Dendritic cell treated with granulocyte-macrophage colony-stimulating factor and Interleukin-4, amounts not matched to agents 40 ng/mL and 50 ng/mL, for 4 days (primary cell): Measurements from ENCODE around the gene RIN3.

ENCODE experiments used
- H3K27ac Mint-ChIP-seq: one replicate; pipeline ENCODE4 v1.8.0; 2022; ENCODE audit warnings: mild to moderate bottlenecking, mixed read lengths
- H3K27me3 Mint-ChIP-seq: one replicate; pipeline ENCODE4 v1.8.0; 2022; ENCODE audit warnings: mild to moderate bottlenecking, mixed read lengths
- H3K36me3 Mint-ChIP-seq: one replicate; pipeline ENCODE4 v1.8.0; 2022; ENCODE audit warnings: low read depth, mixed read lengths
- H3K4me1 Mint-ChIP-seq: one replicate; pipeline ENCODE4 v1.8.0; 2022; ENCODE audit warnings: low read depth, mixed read lengths
- H3K4me3 Mint-ChIP-seq: one replicate; pipeline ENCODE4 v1.8.0; 2022; ENCODE audit warnings: mild to moderate bottlenecking, moderate library complexity, mixed read lengths
- H3K9me3 Mint-ChIP-seq: one replicate; pipeline ENCODE4 v1.8.0; 2022; ENCODE audit warnings: mixed read lengths
- intact Hi-C: fragments of 100-400 bp; cut with micrococcal nuclease; formaldehyde crosslinking; loops from one replicate; pipeline ENCODE4 v1.15.0; 2022

Gene RIN3

GRCh38 chr14:92565718-92566115 is 52.1 kb downstream of the RIN3 start:
- peaks cover 46% of the 10 kb centered on the region for H3K4me1 Mint-ChIP-seq
- H3K27me3 Mint-ChIP-seq, result no peaks in the 10 kb centered on the region
- H3K27ac Mint-ChIP-seq, result no peak overlapping the region
- peaks cover 9% of the 10 kb centered on the region for H3K9me3 Mint-ChIP-seq
- H3K36me3 Mint-ChIP-seq, result peaks cover 84% of the 10 kb centered on the region
- intact Hi-C loops, result loop anchor here (10.0 kb wide), 1 partner anchor 101 kb away; no protein-coding TSS in a partner anchor
- no peak overlapping the region for H3K4me3 Mint-ChIP-seq

GRCh38 chr14:92567173-92567725 is 53.7 kb downstream of the RIN3 start:
- intact Hi-C loops, result loop anchor here (10.0 kb wide), 1 partner anchor 102 kb away; no protein-coding TSS in a partner anchor
- H3K4me3 Mint-ChIP-seq, result no peak overlapping the region
- peaks cover 35% of the 10 kb centered on the region for H3K4me1 Mint-ChIP-seq
- H3K27ac Mint-ChIP-seq, result no peak overlapping the region
- peaks cover 9% of the 10 kb centered on the region for H3K9me3 Mint-ChIP-seq
- no peaks in the 10 kb centered on the region for H3K27me3 Mint-ChIP-seq
- peaks cover 83% of the 10 kb centered on the region for H3K36me3 Mint-ChIP-seq

GRCh38 chr14:92568621-92569479 is 55.3 kb downstream of the RIN3 start:
- Mint-ChIP-seq H3K27ac (no peak overlapping the region), H3K36me3 (peaks cover 93% of the 10 kb centered on the region), H3K4me1 (peaks cover 19% of the 10 kb centered on the region), H3K9me3 (peaks cover 9% of the 10 kb centered on the region), H3K27me3 (no peaks in the 10 kb centered on the region), H3K4me3 (no peak overlapping the region)
- intact Hi-C loops, result loop anchor here (10.0 kb wide), 1 partner anchor 104 kb away; no protein-coding TSS in a partner anchor

- peaks cover 9% of the 10 kb centered on the region for H3K9me3 Mint-ChIP-seq
- no peaks in the 10 kb centered on the region for H3K27me3 Mint-ChIP-seq
- H3K4me3 Mint-ChIP-seq, result no peak overlapping the region
- H3K4me1 Mint-ChIP-seq, result peaks cover under 1% of the 10 kb centered on the region
- H3K36me3 Mint-ChIP-seq, result peaks cover 98% of the 10 kb centered on the region
- intact Hi-C loops, result no loop called here
- no peak overlapping the region for H3K27ac Mint-ChIP-seq
Observed at GRCh38 chr14:92570674-92571262, 57.2 kb downstream of the RIN3 start.

- peaks cover 2% of the 10 kb centered on the region for H3K4me1 Mint-ChIP-seq
- peaks cover 98% of the 10 kb centered on the region for H3K36me3 Mint-ChIP-seq
- no peaks in the 10 kb centered on the region for H3K27me3 Mint-ChIP-seq
- H3K27ac Mint-ChIP-seq, result no peak overlapping the region
- no peak overlapping the region for H3K4me3 Mint-ChIP-seq
- peaks cover 6% of the 10 kb centered on the region for H3K9me3 Mint-ChIP-seq
- intact Hi-C loops, result no loop called here
Observed at GRCh38 chr14:92572050-92572449, 58.5 kb downstream of the RIN3 start.

GRCh38 chr14:92573761-92574498 is 60.3 kb downstream of the RIN3 start:
- Mint-ChIP-seq H3K4me3 (no peak overlapping the region), H3K36me3 (peaks cover 98% of the 10 kb centered on the region), H3K27ac (no peak overlapping the region), H3K9me3 (no peaks in the 10 kb centered on the region), H3K27me3 (no peaks in the 10 kb centered on the region), H3K4me1 (peaks cover 5% of the 10 kb centered on the region)
- intact Hi-C loops, result no loop called here

GRCh38 chr14:92575061-92575747 is 61.6 kb downstream of the RIN3 start:
- Mint-ChIP-seq H3K27me3 (no peaks in the 10 kb centered on the region), H3K27ac (no peak overlapping the region), H3K4me3 (no peak overlapping the region), H3K9me3 (no peaks in the 10 kb centered on the region), H3K4me1 (peaks cover 7% of the 10 kb centered on the region), H3K36me3 (peaks cover 98% of the 10 kb centered on the region)
- intact Hi-C loops, result no loop called here

GRCh38 chr14:92575748-92576303 is 62.2 kb downstream of the RIN3 start:
- Mint-ChIP-seq H3K4me1 (peaks cover 13% of the 10 kb centered on the region), H3K4me3 (no peak overlapping the region), H3K27me3 (no peaks in the 10 kb centered on the region), H3K36me3 (peaks cover 98% of the 10 kb centered on the region), H3K9me3 (no peaks in the 10 kb centered on the region), H3K27ac (no peak overlapping the region)
- intact Hi-C loops, result no loop called here

- Mint-ChIP-seq H3K9me3 (no peaks in the 10 kb centered on the region), H3K4me1 (peaks cover 15% of the 10 kb centered on the region), H3K4me3 (no peak overlapping the region), H3K27ac (no peak overlapping the region), H3K36me3 (peaks cover 100% of the 10 kb centered on the region), H3K27me3 (no peaks in the 10 kb centered on the region)
- intact Hi-C loops, result no loop called here
Observed at GRCh38 chr14:92577321-92577742, 63.8 kb downstream of the RIN3 start.

- no peak overlapping the region for H3K27ac Mint-ChIP-seq
- H3K36me3 Mint-ChIP-seq, result peaks cover 100% of the 10 kb centered on the region
- no peaks in the 10 kb centered on the region for H3K27me3 Mint-ChIP-seq
- H3K9me3 Mint-ChIP-seq, result no peaks in the 10 kb centered on the region
- intact Hi-C loops, result no loop called here
- no peak overlapping the region for H3K4me3 Mint-ChIP-seq
- peaks cover 25% of the 10 kb centered on the region for H3K4me1 Mint-ChIP-seq
Observed at GRCh38 chr14:92578511-92578910, 64.9 kb downstream of the RIN3 start.

GRCh38 chr14:92579244-92579936 is 65.8 kb downstream of the RIN3 start:
- no peaks in the 10 kb centered on the region for H3K9me3 Mint-ChIP-seq
- H3K27ac Mint-ChIP-seq, result no peak overlapping the region
- peaks cover 31% of the 10 kb centered on the region for H3K4me1 Mint-ChIP-seq
- no peak overlapping the region for H3K4me3 Mint-ChIP-seq
- intact Hi-C loops, result no loop called here
- no peaks in the 10 kb centered on the region for H3K27me3 Mint-ChIP-seq
- peaks cover 100% of the 10 kb centered on the region for H3K36me3 Mint-ChIP-seq

- no peak overlapping the region for H3K4me3 Mint-ChIP-seq
- H3K36me3 Mint-ChIP-seq, result peaks cover 100% of the 10 kb centered on the region
- intact Hi-C loops, result loop anchor here (5.0 kb wide), 1 partner anchor 36 kb away; no protein-coding TSS in a partner anchor
- H3K9me3 Mint-ChIP-seq, result no peaks in the 10 kb centered on the region
- H3K27ac Mint-ChIP-seq, result no peak overlapping the region
- peaks cover 47% of the 10 kb centered on the region for H3K4me1 Mint-ChIP-seq
- no peaks in the 10 kb centered on the region for H3K27me3 Mint-ChIP-seq
Observed at GRCh38 chr14:92581206-92581605, 67.6 kb downstream of the RIN3 start.
